ENCODE data around the gene IQGAP3.

DNA sequence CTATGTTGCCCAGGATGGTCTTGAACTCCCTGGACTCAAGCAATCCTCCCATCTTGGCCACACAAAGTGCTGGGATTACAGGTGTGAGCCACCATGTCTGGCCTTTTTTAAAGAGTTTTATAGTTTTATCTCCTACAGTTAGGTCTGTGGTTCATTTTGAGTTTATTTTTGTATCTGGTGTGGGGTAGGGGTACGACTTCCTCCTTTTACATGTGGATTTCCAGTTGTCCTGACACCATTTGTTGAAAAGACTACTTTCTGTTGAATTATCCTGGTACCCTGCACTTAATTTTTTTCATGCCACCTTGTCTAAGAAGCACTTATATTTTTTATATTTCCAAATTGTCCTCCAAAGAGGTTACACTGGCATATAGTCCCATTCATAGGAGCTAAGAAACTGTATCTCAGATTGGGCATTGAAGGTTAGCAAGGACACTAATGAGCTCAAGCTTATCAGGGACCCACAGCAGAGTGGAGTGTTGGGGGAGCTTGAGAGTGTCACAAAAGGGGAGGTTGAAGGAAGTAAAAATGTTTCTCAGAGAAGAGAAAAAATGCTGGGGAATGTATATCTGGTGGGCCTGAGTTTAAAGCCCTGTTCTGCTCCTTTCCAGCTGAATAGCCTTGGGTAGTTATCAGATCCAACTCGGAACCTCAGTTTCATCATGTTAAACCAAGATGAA is 48.4 kb downstream of the IQGAP3 start:
- TF ChIP-seq CTCF (IDR thresholded peaks at IDR 0.05; ENCODE audit: poor library complexity), result no peak
- TF ChIP-seq EZH2 (IDR thresholded peaks at IDR 0.05; ENCODE audit: borderline replicate concordance), result no peak
- no peak for TF ChIP-seq EZH2phosphoT487 (IDR thresholded peaks at IDR 0.05; ENCODE audit: low read depth, severe bottlenecking, unreplicated experiment)
